Adrenal gland (tissue), 5 donors: ENCODE results near the gene ZNF488.

Experiments used
- CTCF ChIP-seq, 6 experiments: fragments of 450-650 bp in 4 of 6; fragments of 200-600 bp in 2 of 6; sonication (generic) in 1 of 6; IDR thresholded peaks; 1 replicate in 5 of 6; 2 replicates in 1 of 6; pipeline versions ENCODE4 v1.5.1 to v1.8.0; 2016 to 2021; ENCODE audit warnings: antibody characterized with exemption in 6 of 6, mild to moderate bottlenecking in 2 of 6, moderate library complexity in 1 of 6
- POLR2A ChIP-seq, 2 donors: fragments of 450-650 bp; IDR thresholded peaks; one replicate each; pipeline ENCODE4 v1.6.1; 2017; ENCODE audit warnings: antibody characterized with exemption in 2 of 2, mild to moderate bottlenecking in 2 of 2, moderate library complexity in 1 of 2
- donor health status: DM: no; HTN: no; CAD: no.

- TF ChIP-seq CTCF (IDR thresholded peaks at IDR 0.05) (no peak), POLR2A (IDR thresholded peaks at IDR 0.05) (no peak)
Observed at GRCh38 chr10:47331491-47331890, 52.6 kb downstream of the ZNF488 start.
